Testis (tissue), 2 donors: ENCODE results near the gene CABP4.

Experiments
- CTCF ChIP-seq, 3 experiments: fragments of 450-650 bp in 2 of 3; fragments of 200-600 bp in 1 of 3; sonication (generic) in 1 of 3; IDR thresholded peaks; one replicate each; pipeline ENCODE4 v1.5.1; 2016 to 2019; ENCODE audit warnings: antibody characterized with exemption in 3 of 3, mild to moderate bottlenecking in 2 of 3, moderate library complexity in 1 of 3
- POLR2A ChIP-seq: fragments of 450-650 bp; IDR thresholded peaks from one replicate; pipeline ENCODE4 v1.6.1; 2017; ENCODE audit warnings: antibody characterized with exemption, mild to moderate bottlenecking, moderate library complexity

- TF ChIP-seq CTCF (IDR thresholded peaks at IDR 0.05) (no peak), POLR2A (no peak)
These were observed 17.9 kb upstream of the CABP4 start, which contains the start of gene PTPRCAP for GRCh38 chr11:67437082-67437808.
